MM.1S (cell line): ENCODE results near the gene SCARF2.
"Not testable (repeated sequence)": the region's sequence is repeated elsewhere in the genome, so short reads cannot be mapped to it uniquely, and the experiment has no call there.

ENCODE experiments used
- DNase-seq: peaks from one replicate; pipeline ENCODE4 v3.0.0-alpha.2; 2015
- H2AFZ ChIP-seq: fragments of 300-600 bp; sonication (generic); 2 replicates; pipeline ENCODE4 v1.6.0; 2016; ENCODE audit warnings: antibody characterized with exemption, low read length
- H3F3A ChIP-seq: fragments of 300-600 bp; sonication (generic); 2 replicates; pipeline ENCODE4 v1.6.1; 2016; ENCODE audit warnings: mild to moderate bottlenecking, antibody characterized with exemption, low read length, moderate library complexity, mixed read lengths; ENCODE audit not compliant: insufficient read depth
- H3K27ac ChIP-seq: fragments of 300-600 bp; sonication (generic); 2 replicates; pipeline ENCODE4 v1.5.1; 2016; ENCODE audit warnings: mild to moderate bottlenecking, low read length
- H3K27me3 ChIP-seq: fragments of 300-600 bp; sonication (generic); replicated peaks from 2 replicates; pipeline ENCODE4 v1.6.0; 2016; ENCODE audit warnings: low read length; ENCODE audit not compliant: insufficient read depth
- H3K36me3 ChIP-seq: fragments of 300-600 bp; sonication (generic); replicated peaks from 2 replicates; pipeline ENCODE4 v1.6.1; 2016; ENCODE audit warnings: mild to moderate bottlenecking, low read length, mixed read lengths; ENCODE audit not compliant: insufficient read depth
- H3K4me1 ChIP-seq: fragments of 300-600 bp; sonication (generic); 2 replicates; pipeline ENCODE4 v1.6.1; 2016; ENCODE audit warnings: low read length, mixed read lengths
- H3K4me2 ChIP-seq: fragments of 300-600 bp; sonication (generic); 2 replicates; pipeline ENCODE4 v1.6.0; 2016; ENCODE audit warnings: low read depth, low read length
- H3K4me3 ChIP-seq: fragments of 300-600 bp; sonication (generic); 2 replicates; pipeline ENCODE4 v1.5.1; 2016; ENCODE audit warnings: low read length, mixed read lengths
- H3K79me2 ChIP-seq: fragments of 300-600 bp; sonication (generic); 2 replicates; pipeline ENCODE4 v1.6.1; 2016; ENCODE audit warnings: mixed run types, low read length, mixed read lengths
- H3K9ac ChIP-seq: fragments of 300-600 bp; sonication (generic); 2 replicates; pipeline ENCODE4 v1.6.1; 2016; ENCODE audit warnings: low read length, mixed read lengths
- H3K9me2 ChIP-seq: fragments of 300-600 bp; sonication (generic); replicated peaks from 2 replicates; pipeline ENCODE4 v1.6.1; 2016; ENCODE audit warnings: mild to moderate bottlenecking, low read length, mixed read lengths; ENCODE audit not compliant: insufficient read depth
- H3K9me3 ChIP-seq: fragments of 300-600 bp; sonication (generic); replicated peaks from 2 replicates; pipeline ENCODE4 v1.6.1; 2016; ENCODE audit warnings: mild to moderate bottlenecking, low read length, mixed read lengths; ENCODE audit not compliant: insufficient read depth
- H4K20me1 ChIP-seq: fragments of 300-600 bp; sonication (generic); 2 replicates; pipeline ENCODE4 v1.6.1; 2016; ENCODE audit warnings: mild to moderate bottlenecking, low read length, moderate library complexity, mixed read lengths; ENCODE audit not compliant: insufficient read depth
- EZH2 ChIP-seq: fragments of 300-600 bp; sonication (generic); optimal IDR thresholded peaks from 2 replicates; pipeline ENCODE3; 2017; ENCODE audit warnings: low read depth, mild to moderate bottlenecking, antibody characterized with exemption, low read length, mixed read lengths
- EZH2phosphoT487 ChIP-seq: fragments of 300-600 bp; sonication (generic); IDR thresholded peaks from 2 replicates; pipeline ENCODE4 v1.6.1; 2018; ENCODE audit warnings: antibody characterized with exemption, low read length
- TF ChIP-seq, protein P1 (sequence below): fragments of 300-600 bp; sonication (generic); IDR thresholded peaks from 2 replicates; pipeline ENCODE4 v1.5.1; 2016; ENCODE audit warnings: antibody characterized with exemption, low read length, mixed read lengths

Gene SCARF2

DNA sequence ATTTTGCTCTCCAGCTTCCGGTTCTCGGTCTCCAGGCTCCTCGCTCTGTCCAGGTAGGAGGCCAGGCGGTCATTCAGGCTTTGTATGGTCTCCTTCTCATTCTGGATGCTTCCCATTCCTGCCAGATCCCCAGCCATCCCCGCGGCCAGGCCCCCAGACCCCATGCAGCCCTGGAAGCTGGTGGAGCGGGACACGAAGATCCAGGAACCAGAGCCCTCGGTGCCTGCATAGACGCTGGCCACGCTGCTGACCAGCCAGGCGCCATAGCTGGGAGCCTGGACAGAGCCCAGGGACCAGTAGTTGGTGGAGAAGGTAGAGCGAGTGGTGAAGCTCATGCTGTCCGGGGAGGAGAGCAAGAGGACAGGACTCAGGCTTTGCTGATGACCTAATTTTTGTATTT is 46.1 kb upstream of the SCARF2 start:
- no peaks in the 10 kb centered on the region for H3K4me1 ChIP-seq
- H3K9me3 ChIP-seq, result no peaks in the 10 kb centered on the region
- H3K9me2 ChIP-seq, result no peaks in the 10 kb centered on the region
- no peaks in the 10 kb centered on the region for H4K20me1 ChIP-seq
- H2AFZ ChIP-seq, result no peak overlapping the region
- no peak overlapping the region for H3K27ac ChIP-seq
- TF ChIP-seq, protein P1, sequence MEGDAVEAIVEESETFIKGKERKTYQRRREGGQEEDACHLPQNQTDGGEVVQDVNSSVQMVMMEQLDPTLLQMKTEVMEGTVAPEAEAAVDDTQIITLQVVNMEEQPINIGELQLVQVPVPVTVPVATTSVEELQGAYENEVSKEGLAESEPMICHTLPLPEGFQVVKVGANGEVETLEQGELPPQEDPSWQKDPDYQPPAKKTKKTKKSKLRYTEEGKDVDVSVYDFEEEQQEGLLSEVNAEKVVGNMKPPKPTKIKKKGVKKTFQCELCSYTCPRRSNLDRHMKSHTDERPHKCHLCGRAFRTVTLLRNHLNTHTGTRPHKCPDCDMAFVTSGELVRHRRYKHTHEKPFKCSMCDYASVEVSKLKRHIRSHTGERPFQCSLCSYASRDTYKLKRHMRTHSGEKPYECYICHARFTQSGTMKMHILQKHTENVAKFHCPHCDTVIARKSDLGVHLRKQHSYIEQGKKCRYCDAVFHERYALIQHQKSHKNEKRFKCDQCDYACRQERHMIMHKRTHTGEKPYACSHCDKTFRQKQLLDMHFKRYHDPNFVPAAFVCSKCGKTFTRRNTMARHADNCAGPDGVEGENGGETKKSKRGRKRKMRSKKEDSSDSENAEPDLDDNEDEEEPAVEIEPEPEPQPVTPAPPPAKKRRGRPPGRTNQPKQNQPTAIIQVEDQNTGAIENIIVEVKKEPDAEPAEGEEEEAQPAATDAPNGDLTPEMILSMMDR, result no peak
- TF ChIP-seq EZH2phosphoT487 (no peak), EZH2 (no peak)
- H3K9ac ChIP-seq, result no peak overlapping the region
- no peaks in the 10 kb centered on the region for H3F3A ChIP-seq
- H3K27me3 ChIP-seq, result no peaks in the 10 kb centered on the region
- H3K4me3 ChIP-seq, result no peak overlapping the region
- H3K36me3 ChIP-seq, result no peaks in the 10 kb centered on the region
- no peak for DNase-seq
- no peak overlapping the region for H3K4me2 ChIP-seq
- H3K79me2 ChIP-seq, result 0 out of 2 replicates have a peak, but pooled peaks cover 3% of the 10 kb centered on the region

DNA sequence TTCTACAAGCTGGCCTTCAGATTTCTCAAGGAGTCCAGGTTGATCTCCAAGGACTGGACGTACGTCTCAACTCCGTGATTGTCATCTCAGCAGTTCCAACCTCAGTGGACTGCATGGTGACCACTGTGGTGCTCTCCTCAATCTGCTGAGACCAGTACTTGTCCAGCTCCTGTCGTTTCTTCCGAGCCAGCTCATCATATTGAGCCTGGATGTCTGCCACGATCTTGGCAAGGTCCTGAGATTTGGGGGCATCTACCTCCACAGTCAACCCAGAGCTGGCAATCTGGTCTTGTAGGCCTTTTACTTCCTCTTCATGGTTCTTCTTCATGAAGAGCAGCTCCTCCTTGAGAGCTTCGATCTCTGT is 45.5 kb upstream of the SCARF2 start:
- not testable (repeated sequence) for H3K4me1 ChIP-seq, H2AFZ ChIP-seq, H3K36me3 ChIP-seq, H3K27ac ChIP-seq, H3K27me3 ChIP-seq, H3K9me3 ChIP-seq, H3K4me3 ChIP-seq, H3K4me2 ChIP-seq, H3K9ac ChIP-seq, H4K20me1 ChIP-seq, DNase-seq, H3K9me2 ChIP-seq, H3K79me2 ChIP-seq, H3F3A ChIP-seq

DNA sequence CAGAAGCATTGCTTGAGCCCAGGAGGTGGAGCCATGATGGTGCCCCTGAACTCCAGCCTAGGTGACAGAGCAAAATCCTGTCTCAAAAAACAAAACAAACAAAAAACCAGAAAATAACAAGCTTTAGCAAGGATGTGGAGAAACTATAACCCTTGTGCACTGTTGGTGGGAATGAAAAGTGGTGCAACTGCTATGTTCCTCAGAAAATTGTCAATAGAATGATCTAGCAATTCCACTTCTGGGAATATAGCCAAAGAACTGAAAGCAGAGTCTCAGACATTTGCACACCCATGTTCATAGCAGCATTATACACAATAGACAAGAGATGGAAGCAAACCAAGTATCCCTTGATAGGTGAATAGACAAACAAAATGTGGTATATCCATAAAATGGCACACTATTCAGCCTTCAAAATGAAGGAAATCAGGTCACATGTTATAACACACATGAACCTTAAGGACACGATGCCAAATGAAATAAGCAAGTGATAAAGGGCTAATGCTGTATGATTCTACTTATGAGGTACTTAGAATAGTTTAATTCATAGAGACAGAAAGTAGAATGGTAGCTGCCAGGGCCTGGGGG is 42.1 kb upstream of the SCARF2 start:
- H3K36me3 ChIP-seq, result no peaks in the 10 kb centered on the region
- H3K9ac ChIP-seq, result no peak overlapping the region
- H3K4me3 ChIP-seq, result no peak overlapping the region
- H3K79me2 ChIP-seq, result no peaks in the 10 kb centered on the region
- no peak overlapping the region for H2AFZ ChIP-seq
- H3K27ac ChIP-seq, result no peak overlapping the region
- no peaks in the 10 kb centered on the region for H3K4me1 ChIP-seq
- H4K20me1 ChIP-seq, result no peaks in the 10 kb centered on the region
- no peaks in the 10 kb centered on the region for H3K9me2 ChIP-seq
- H3F3A ChIP-seq, result no peaks in the 10 kb centered on the region
- no peak for TF ChIP-seq EZH2
- TF ChIP-seq, protein P1, result no peak
- TF ChIP-seq EZH2phosphoT487, result no peak
- no peaks in the 10 kb centered on the region for H3K9me3 ChIP-seq
- H3K27me3 ChIP-seq, result no peaks in the 10 kb centered on the region
- DNase-seq, result no peak
- no peak overlapping the region for H3K4me2 ChIP-seq

DNA sequence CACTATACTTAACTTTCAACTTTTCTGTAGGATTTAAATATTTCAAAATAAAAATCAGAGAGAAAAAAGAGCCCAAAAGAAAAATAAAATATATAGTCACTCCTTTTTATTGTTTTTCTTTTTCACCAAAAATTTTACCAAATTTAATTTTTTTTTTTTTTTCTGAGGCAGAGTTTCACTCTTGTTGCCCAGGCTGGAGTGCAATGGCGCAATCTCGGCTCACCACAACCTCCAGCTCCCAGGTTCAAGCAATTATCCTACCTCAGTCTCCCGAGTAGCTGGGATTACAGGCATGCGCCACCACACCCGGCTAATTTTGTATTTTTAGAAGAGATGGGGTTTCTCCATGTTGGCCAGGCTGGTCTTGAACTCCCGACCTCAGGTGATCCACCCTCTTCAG is 40.4 kb upstream of the SCARF2 start:
- DNase-seq, H3F3A ChIP-seq, H3K9ac ChIP-seq, H3K4me2 ChIP-seq, H3K4me1 ChIP-seq, H3K79me2 ChIP-seq, H3K9me3 ChIP-seq, H3K9me2 ChIP-seq, H2AFZ ChIP-seq, H3K27ac ChIP-seq, H3K4me3 ChIP-seq, H3K36me3 ChIP-seq, H3K27me3 ChIP-seq, H4K20me1 ChIP-seq: not testable (repeated sequence)

DNA sequence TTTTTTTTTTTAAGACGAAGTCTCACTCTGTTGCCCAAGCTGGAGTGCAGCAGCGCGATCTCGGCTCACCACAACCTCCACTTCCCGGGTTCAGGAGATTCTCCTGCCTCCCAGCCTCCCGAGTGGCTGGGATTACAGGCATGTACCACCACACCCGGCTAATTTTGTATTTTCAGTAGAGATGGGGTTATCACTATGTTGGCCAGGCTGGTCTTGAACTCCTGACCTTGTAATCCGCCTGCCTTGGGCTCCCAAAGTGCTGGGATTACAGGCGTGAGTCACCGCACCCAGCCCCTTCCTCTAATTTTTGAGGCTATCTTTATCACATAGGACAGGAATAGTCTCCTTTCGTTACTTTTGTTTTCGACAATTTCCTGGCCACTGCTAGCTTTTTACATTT is 37.9 kb upstream of the SCARF2 start:
- H3K79me2 ChIP-seq, H2AFZ ChIP-seq, H4K20me1 ChIP-seq: not testable (repeated sequence)

More for the DNA sequence above, 37.9 kb upstream of the SCARF2 start:
- DNase-seq, H3K4me3 ChIP-seq, H3K9me2 ChIP-seq, H3K4me2 ChIP-seq, H3K36me3 ChIP-seq, H3K27me3 ChIP-seq, H3K9ac ChIP-seq, H3F3A ChIP-seq, H3K4me1 ChIP-seq, H3K9me3 ChIP-seq, H3K27ac ChIP-seq: not testable (repeated sequence)
